Measurements from ENCODE around the gene COLEC11. TPM values are rescaled to one million over a fixed set of nuclear protein-coding genes. Genes with fewer than 3 reads are reported as not detected.

Gene COLEC11
- total RNA-seq, 1 experiment from 2014 or later, result 0.39 TPM

DNA sequence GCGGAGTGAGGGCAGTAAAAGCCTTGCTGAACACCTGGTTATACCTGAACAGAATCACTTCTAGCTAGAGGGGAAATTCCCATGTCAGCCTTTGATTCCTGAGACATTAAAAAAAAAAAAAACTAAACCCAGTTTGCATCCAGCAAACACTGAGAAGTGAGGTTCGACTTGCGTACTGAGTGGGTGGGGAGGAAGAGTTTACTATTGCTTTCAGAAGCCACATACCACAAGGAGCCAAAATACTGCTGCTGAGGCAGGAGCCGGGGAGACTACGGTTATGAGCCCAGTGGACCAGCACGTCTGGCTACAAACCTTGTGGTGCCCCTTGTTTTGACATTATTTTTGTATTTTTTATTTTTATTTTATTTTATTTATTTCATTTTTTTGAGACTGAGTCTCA is 2.7 kb downstream of the COLEC11 start:
- H3K18ac ChIP-seq (ENCODE audit: insufficient read length, low read depth, low read length), result no peak overlapping the region
- no peaks in the 10 kb centered on the region for H3K79me1 ChIP-seq (ENCODE audit: insufficient read depth, low read depth, low read length, poor library complexity, severe bottlenecking)
- H2BK120ac ChIP-seq (ENCODE audit: low read depth, low read length, poor library complexity, severe bottlenecking), result no peak overlapping the region
- Mint-ChIP-seq H3K27ac (peak overlapping the region in 1 of 3 experiments; percentile 16; a peak in 1 of 7 replicates), H3K4me1 (peaks cover 3 to 9% of the 10 kb centered on the region in 2 experiments; a peak in 3 of 4 replicates), H3K27me3 (ENCODE audit: low read depth) (peaks cover 15% of the 10 kb centered on the region), H3K9me3 (peaks cover 3% of the 10 kb centered on the region in 2 experiments; a peak in 4 of 5 replicates), H3K36me3 (ENCODE audit: insufficient read depth in 1 of 3, low read depth in 3 of 3) (peaks cover 3 to 4% (median 3%) of the 10 kb centered on the region in 3 experiments; a peak in 5 of 7 replicates), H3K4me3 (no peak overlapping the region)
- TF ChIP-seq, protein P1, sequence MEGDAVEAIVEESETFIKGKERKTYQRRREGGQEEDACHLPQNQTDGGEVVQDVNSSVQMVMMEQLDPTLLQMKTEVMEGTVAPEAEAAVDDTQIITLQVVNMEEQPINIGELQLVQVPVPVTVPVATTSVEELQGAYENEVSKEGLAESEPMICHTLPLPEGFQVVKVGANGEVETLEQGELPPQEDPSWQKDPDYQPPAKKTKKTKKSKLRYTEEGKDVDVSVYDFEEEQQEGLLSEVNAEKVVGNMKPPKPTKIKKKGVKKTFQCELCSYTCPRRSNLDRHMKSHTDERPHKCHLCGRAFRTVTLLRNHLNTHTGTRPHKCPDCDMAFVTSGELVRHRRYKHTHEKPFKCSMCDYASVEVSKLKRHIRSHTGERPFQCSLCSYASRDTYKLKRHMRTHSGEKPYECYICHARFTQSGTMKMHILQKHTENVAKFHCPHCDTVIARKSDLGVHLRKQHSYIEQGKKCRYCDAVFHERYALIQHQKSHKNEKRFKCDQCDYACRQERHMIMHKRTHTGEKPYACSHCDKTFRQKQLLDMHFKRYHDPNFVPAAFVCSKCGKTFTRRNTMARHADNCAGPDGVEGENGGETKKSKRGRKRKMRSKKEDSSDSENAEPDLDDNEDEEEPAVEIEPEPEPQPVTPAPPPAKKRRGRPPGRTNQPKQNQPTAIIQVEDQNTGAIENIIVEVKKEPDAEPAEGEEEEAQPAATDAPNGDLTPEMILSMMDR (conservative IDR thresholded peaks at IDR 0.05), result no peak
- H2BK20ac ChIP-seq (ENCODE audit: low read depth, low read length, poor library complexity, severe bottlenecking), result no peak overlapping the region
- H2AK5ac ChIP-seq (ENCODE audit: insufficient read length, low read length), result no peak overlapping the region
- H3K14ac ChIP-seq (ENCODE audit: insufficient read depth, low read length), result no peak overlapping the region
- H3T11ph ChIP-seq (ENCODE audit: low read length), result no peak overlapping the region
- no peak overlapping the region for H2BK5ac ChIP-seq (ENCODE audit: insufficient read length, low read length)
- no peak overlapping the region for H3K9ac ChIP-seq (ENCODE audit: extremely low read depth, insufficient read length, low read length)
- H4K8ac ChIP-seq (replicated peaks; ENCODE audit: insufficient read length, low read depth, low read length), result no peak overlapping the region
- H3K4me1 ChIP-seq (ENCODE audit: insufficient read depth, low read length), result no peaks in the 10 kb centered on the region
- H3K79me2 ChIP-seq (ENCODE audit: insufficient read depth, low read length), result no peaks in the 10 kb centered on the region
- no CpG with 5 or more reads among the region's 6 CpGs for WGBS (ENCODE audit: extremely low coverage, insufficient read length, low lambda C conversion rate)
- H3K4ac ChIP-seq (ENCODE audit: low read depth, low read length), result no peak overlapping the region
- no peak overlapping the region for H2BK15ac ChIP-seq (ENCODE audit: low read depth, low read length)
- no peaks in the 10 kb centered on the region for H3K27me3 ChIP-seq (ENCODE audit: insufficient read depth, low read length)
- no peak overlapping the region for H4K5ac ChIP-seq (ENCODE audit: insufficient read length, low read depth, low read length)
- H2AFZ ChIP-seq (ENCODE audit: low read length), result no peak overlapping the region
- no peak overlapping the region for H4K91ac ChIP-seq (ENCODE audit: insufficient read length, low read depth, low read length)
- H3K23ac ChIP-seq (ENCODE audit: insufficient read length, low read depth, low read length), result no peak overlapping the region
- no peaks in the 10 kb centered on the region for H3K9me3 ChIP-seq (ENCODE audit: control insufficient read depth, low read depth, low read length)
- DNase-seq, result no peak
- no peak overlapping the region for H3K4me2 ChIP-seq (ENCODE audit: insufficient read depth, insufficient read length, low read length)
- no peaks in the 10 kb centered on the region for H3K23me2 ChIP-seq (ENCODE audit: insufficient read length, low read depth, low read length, poor library complexity, severe bottlenecking)
- H4K20me1 ChIP-seq (ENCODE audit: control insufficient read depth, insufficient read depth, insufficient read length), result no peaks in the 10 kb centered on the region
- no peak overlapping the region for H2BK12ac ChIP-seq (ENCODE audit: insufficient read length, low read depth, low read length)
- no peak overlapping the region for H3K56ac ChIP-seq (ENCODE audit: insufficient read length, low read depth, low read length)
- H3K27ac ChIP-seq (ENCODE audit: insufficient read length, low read depth, low read length), result no peak overlapping the region

Measured in H9 (cell line).